Sigmoid colon (tissue), 7 donors: ENCODE measurements around the gene NT5DC3. TPM values are rescaled to one million over a fixed set of nuclear protein-coding genes. Genes with fewer than 3 reads are reported as not detected.

Source experiments
- DNase-seq: peaks from one replicate; pipeline ENCODE4 v3.0.0-alpha.2; 2019
- H3K27ac ChIP-seq, 4 donors: fragments of 200-600 bp; sonication (generic); one replicate each; pipeline ENCODE4 v1.5.1; 2016 to 2019; ENCODE audit warnings: mild to moderate bottlenecking in 1 of 4
- H3K27me3 ChIP-seq, 3 donors: fragments of 200-600 bp; sonication (generic); one replicate each; pipeline ENCODE4 v1.5.1; 2019; ENCODE audit warnings: mild to moderate bottlenecking in 1 of 3
- H3K36me3 ChIP-seq, 4 donors: fragments of 200-600 bp; sonication (generic); one replicate each; pipeline ENCODE4 v1.5.1; 2016 to 2019
- H3K4me1 ChIP-seq, 4 donors: fragments of 200-600 bp; sonication (generic); one replicate each; pipeline ENCODE4 v1.5.1; 2017 to 2019
- H3K4me3 ChIP-seq, 4 donors: fragments of 200-600 bp; sonication (generic); one replicate each; pipeline ENCODE4 v1.5.1; 2017 to 2019; ENCODE audit warnings: mild to moderate bottlenecking in 2 of 4, moderate library complexity in 1 of 4
- H3K9me3 ChIP-seq, 4 donors: fragments of 200-600 bp in 3 of 4; sonication (generic) in 3 of 4; one replicate each; pipeline versions ENCODE4 v1.5.1 to v1.6.1; 2013 to 2019
- CTCF ChIP-seq, 4 experiments: fragments of 450-650 bp in 3 of 4; fragments of 200-600 bp in 1 of 4; IDR thresholded peaks; one replicate each; pipeline ENCODE4 v1.5.1; 2016 to 2019; ENCODE audit warnings: antibody characterized with exemption in 4 of 4, mild to moderate bottlenecking in 3 of 4, moderate library complexity in 2 of 4
- EP300 ChIP-seq, 4 donors: sonication (generic); formaldehyde crosslinking; IDR thresholded peaks; one replicate each; pipeline ENCODE4 v1.6.1; 2017; ENCODE audit warnings: antibody characterized with exemption in 4 of 4
- POLR2A ChIP-seq, 2 donors: fragments of 450-650 bp; IDR thresholded peaks; one replicate each; pipeline ENCODE4 v1.6.1; 2016; ENCODE audit warnings: antibody characterized with exemption in 2 of 2, mild to moderate bottlenecking in 2 of 2, moderate library complexity in 2 of 2
- POLR2AphosphoS5 ChIP-seq, 4 donors: sonication (generic); formaldehyde crosslinking; IDR thresholded peaks; one replicate each; pipeline ENCODE4 v1.6.1; 2017; ENCODE audit warnings: antibody characterized with exemption in 4 of 4
- WGBS, 2 donors: extraction: QIAGEN DNeasy Blood & Tissue Kit; methylation state at CpG; one replicate each; pipeline ENCODE4 v1.1.7; 2013; 5-methylcytosine and 5-hydroxymethylcytosine counted together
- intact Hi-C: fragments of 100-400 bp; cut with DNase I; formaldehyde crosslinking; loops from one replicate; pipeline ENCODE4 v1.15.1; 2023
- polyA plus RNA-seq, 3 donors: library from polyadenylated mRNA; stranded (reverse); fragments of 200-250 nt; gene quantifications; one replicate each; pipeline ENCODE4 v1.2.3, GENCODE V29; 2013
- total RNA-seq, 4 donors: library from RNA; depleted of rRNA; stranded (reverse); fragments of >200 nt; gene quantifications; one replicate each; pipeline ENCODE4 v1.1.0, GENCODE V29; 2016
- donor health status: healthy with polysubstance abuse.
- donor health status: Bipolar disorder and iron deficiency.
- donor health status: healthy.

NT5DC3 gene
- total and polyA plus RNA-seq, 7 donors, result 0.23 to 346 (median 179) TPM

- TF ChIP-seq EP300 (IDR thresholded peaks at IDR 0.05) (no peak), POLR2AphosphoS5 (IDR thresholded peaks at IDR 0.05) (no peak), POLR2A (IDR thresholded peaks at IDR 0.05) (no peak), CTCF (IDR thresholded peaks at IDR 0.05) (no peak)
- no peak for DNase-seq
- no peaks in the 10 kb centered on the region for H3K9me3 ChIP-seq
- no peak overlapping the region for H3K27ac ChIP-seq
- H3K4me1 ChIP-seq, result no peaks in the 10 kb centered on the region
- no peak overlapping the region for H3K4me3 ChIP-seq
- H3K27me3 ChIP-seq, result no peaks in the 10 kb centered on the region
- intact Hi-C loops, result no loop called here
- no peaks in the 10 kb centered on the region for H3K36me3 ChIP-seq
- 96 to 97% methylated on average over 1 of the region's 1 CpG for WGBS, 2 donors
Observed at GRCh38 chr12:103736572-103736971, 104.5 kb downstream of the NT5DC3 start.

GRCh38 chr12:103735291-103735690 is 105.7 kb downstream of the NT5DC3 start:
- intact Hi-C loops, result no loop called here
- Histone ChIP-seq H3K27ac (no peak overlapping the region), H3K36me3 (no peaks in the 10 kb centered on the region), H3K4me1 (no peaks in the 10 kb centered on the region), H3K4me3 (no peak overlapping the region), H3K9me3 (peaks cover 0 to 4% (median 1%) of the 10 kb centered on the region in 4 donors), H3K27me3 (no peaks in the 10 kb centered on the region)
- whole genome bisulfite sequencing, 2 donors, result 88% methylated on average over 8 of the region's 8 CpGs
- no peak for TF ChIP-seq CTCF (IDR thresholded peaks at IDR 0.05)
- TF ChIP-seq EP300 (IDR thresholded peaks at IDR 0.05), result no peak
- TF ChIP-seq POLR2A (IDR thresholded peaks at IDR 0.05), result no peak
- no peak for TF ChIP-seq POLR2AphosphoS5 (IDR thresholded peaks at IDR 0.05)
- DNase-seq, result no peak

GRCh38 chr12:103734863-103735262 is 106.2 kb downstream of the NT5DC3 start:
- no peaks in the 10 kb centered on the region for H3K36me3 ChIP-seq
- peaks cover 0 to 4% (median 1%) of the 10 kb centered on the region in 4 donors for H3K9me3 ChIP-seq
- no peak overlapping the region for H3K4me3 ChIP-seq
- intact Hi-C loops, result no loop called here
- no peak overlapping the region for H3K27ac ChIP-seq
- TF ChIP-seq POLR2AphosphoS5 (IDR thresholded peaks at IDR 0.05) (peak in 1 of 4 donors; percentile 42), POLR2A (IDR thresholded peaks at IDR 0.05) (no peak), CTCF (IDR thresholded peaks at IDR 0.05) (no peak), EP300 (IDR thresholded peaks at IDR 0.05) (no peak)
- WGBS, 2 donors, result 88% methylated on average over 2 of the region's 2 CpGs
- H3K27me3 ChIP-seq, result no peaks in the 10 kb centered on the region
- H3K4me1 ChIP-seq, result no peaks in the 10 kb centered on the region
- no peak for DNase-seq

- Histone ChIP-seq H3K4me3 (no peak overlapping the region), H3K27me3 (no peaks in the 10 kb centered on the region), H3K36me3 (no peaks in the 10 kb centered on the region), H3K4me1 (no peaks in the 10 kb centered on the region), H3K9me3 (peaks cover 0 to 4% (median 1%) of the 10 kb centered on the region in 4 donors), H3K27ac (no peak overlapping the region)
- DNase-seq, result no peak
- intact Hi-C loops, result no loop called here
- TF ChIP-seq EP300 (IDR thresholded peaks at IDR 0.05), result no peak
- TF ChIP-seq POLR2AphosphoS5 (IDR thresholded peaks at IDR 0.05), result no peak
- TF ChIP-seq POLR2A (IDR thresholded peaks at IDR 0.05), result no peak
- TF ChIP-seq CTCF (IDR thresholded peaks at IDR 0.05), result no peak
- WGBS, 2 donors, result 95 to 96% methylated on average over 1 of the region's 1 CpG
Observed at GRCh38 chr12:103731539-103731938, 109.5 kb downstream of the NT5DC3 start.

- Histone ChIP-seq H3K27me3 (no peaks in the 10 kb centered on the region), H3K4me1 (no peaks in the 10 kb centered on the region), H3K27ac (no peak overlapping the region), H3K9me3 (peaks cover 0 to 4% (median 1%) of the 10 kb centered on the region in 4 donors), H3K36me3 (no peaks in the 10 kb centered on the region), H3K4me3 (no peak overlapping the region)
- intact Hi-C loops, result no loop called here
- TF ChIP-seq POLR2AphosphoS5 (IDR thresholded peaks at IDR 0.05) (no peak), POLR2A (IDR thresholded peaks at IDR 0.05) (no peak), EP300 (IDR thresholded peaks at IDR 0.05) (no peak)
- DNase-seq, result no peak
- WGBS, 2 donors, result 86 to 92% methylated on average over 1 of the region's 1 CpG
Observed at GRCh38 chr12:103729499-103729898, 111.5 kb downstream of the NT5DC3 start.
